K562 (cell line): ENCODE data around the gene HOXB8. TPM values are rescaled to one million over a fixed set of nuclear protein-coding genes. Genes with fewer than 3 reads are reported as not detected.

Source experiments
- CSDE1 ChIP-seq, 2 experiments: fragments of 450-650 bp; IDR thresholded peaks; 2 replicates each; pipeline ENCODE4 v1.6.1; 2016; ENCODE audit warnings: mild to moderate bottlenecking in 1 of 2
- DPF2 ChIP-seq: fragments of 450-650 bp; IDR thresholded peaks from 2 replicates; pipeline ENCODE4 v1.6.1; 2016
- GABPB1 ChIP-seq: sonication (generic); formaldehyde crosslinking; IDR thresholded peaks from 2 replicates; pipeline ENCODE4 v1.8.0; 2022; ENCODE audit warnings: mild to moderate bottlenecking, missing genetic modification reagents
- HDGF ChIP-seq: fragments of 450-650 bp; IDR thresholded peaks from 2 replicates; pipeline ENCODE4 v1.6.1; 2016
- KDM1A ChIP-seq, 2 experiments: fragments of 450-650 bp; IDR thresholded peaks; 2 replicates each; pipeline ENCODE4 v1.6.1; 2016; ENCODE audit warnings: mild to moderate bottlenecking in 2 of 2
- LEF1 ChIP-seq: fragments of 450-650 bp; IDR thresholded peaks from 2 replicates; pipeline ENCODE4 v1.6.1; 2016; ENCODE audit warnings: mild to moderate bottlenecking
- NFE2L1 ChIP-seq: fragments of 450-650 bp; IDR thresholded peaks from 2 replicates; pipeline ENCODE4 v1.6.1; 2016; ENCODE audit warnings: missing genetic modification characterization, low read depth, mild to moderate bottlenecking, missing compliant biosample characterization, moderate library complexity, borderline replicate concordance
- POLR2A ChIP-seq: fragments of 450-650 bp; conservative IDR thresholded peaks from 2 replicates; pipeline ENCODE4 v1.6.1; 2016
- SIN3B ChIP-seq: fragments of 450-650 bp; IDR thresholded peaks from 2 replicates; pipeline ENCODE4 v1.6.1; 2017; ENCODE audit warnings: low read depth, mild to moderate bottlenecking, moderate library complexity
- SMARCB1 ChIP-seq: IDR thresholded peaks from 2 replicates; pipeline ENCODE4 v1.6.1; 2011; ENCODE audit warnings: improper control_type of control experiment, low read depth; ENCODE audit not compliant: insufficient read length
- TBP ChIP-seq: optimal IDR thresholded peaks from 2 replicates; pipeline ENCODE3; 2011; ENCODE audit warnings: low read depth, low read length, improper control_type of control experiment
- ZNF445 ChIP-seq: fragments of 250-450 bp; sonication (Bioruptor Pico); IDR thresholded peaks from 2 replicates; pipeline ENCODE4 v1.4.0; 2020; ENCODE audit warnings: low read depth, mild to moderate bottlenecking, moderate library complexity
- polyA plus RNA-seq, 8 experiments: library from polyadenylated mRNA; depleted of rRNA in 4 of 8; stranded (reverse) in 5 of 8; unstranded in 3 of 8; fragments of >200 nt; fragmentation: Nextera tagmentation in 2 of 8; fragmentation: Illumina TruSeq in 1 of 8; extraction: Ambion mirVana in 2 of 8; extraction: Trizol in 1 of 8; gene quantifications; 2 replicates each; pipeline versions ENCODE4 v1.2.1 to v1.2.3, GENCODE V29; 2011 to 2014; ENCODE audit warnings: inconsistent platforms in 1 of 8, missing spikeins in 1 of 8
- total RNA-seq, 7 experiments: library from RNA; depleted of rRNA in 6 of 7; stranded (reverse); fragments of >200 nt in 6 of 7; fragmentation: Illumina TruSeq in 2 of 7; extraction: Trizol in 2 of 7; gene quantifications; 2 replicates each; pipeline versions ENCODE4 v1.2.1 to v1.2.3, GENCODE V29; 2011 to 2021; ENCODE audit warnings: low replicate concordance in 1 of 7
- TF ChIP-seq, protein P1 (sequence below): fragments of 450-650 bp; IDR thresholded peaks from 2 replicates; pipeline ENCODE4 v1.6.1; 2016; ENCODE audit warnings: low read depth
- TF ChIP-seq, protein P2 (sequence below): fragments of 250-450 bp; sonication (Bioruptor Pico); IDR thresholded peaks from 2 replicates; pipeline ENCODE4 v1.4.0; 2020; ENCODE audit warnings: mild to moderate bottlenecking
- TF ChIP-seq, protein P3 (sequence below): fragments of 450-650 bp; IDR thresholded peaks from 2 replicates; pipeline ENCODE4 v1.6.1; 2016
- TF ChIP-seq, protein P4 (sequence below): fragments of 250-450 bp; sonication (Bioruptor Pico); IDR thresholded peaks from 2 replicates; pipeline ENCODE4 v1.4.0; 2020; ENCODE audit warnings: mild to moderate bottlenecking, moderate library complexity, borderline replicate concordance

HOXB8 gene
- total and polyA plus RNA-seq, 9 of the 15 experiments (the other 6 are each of a cell fraction or from before 2014, with no cell fraction given), result 0.52 to 23.8 (median 3.6) TPM

DNA sequence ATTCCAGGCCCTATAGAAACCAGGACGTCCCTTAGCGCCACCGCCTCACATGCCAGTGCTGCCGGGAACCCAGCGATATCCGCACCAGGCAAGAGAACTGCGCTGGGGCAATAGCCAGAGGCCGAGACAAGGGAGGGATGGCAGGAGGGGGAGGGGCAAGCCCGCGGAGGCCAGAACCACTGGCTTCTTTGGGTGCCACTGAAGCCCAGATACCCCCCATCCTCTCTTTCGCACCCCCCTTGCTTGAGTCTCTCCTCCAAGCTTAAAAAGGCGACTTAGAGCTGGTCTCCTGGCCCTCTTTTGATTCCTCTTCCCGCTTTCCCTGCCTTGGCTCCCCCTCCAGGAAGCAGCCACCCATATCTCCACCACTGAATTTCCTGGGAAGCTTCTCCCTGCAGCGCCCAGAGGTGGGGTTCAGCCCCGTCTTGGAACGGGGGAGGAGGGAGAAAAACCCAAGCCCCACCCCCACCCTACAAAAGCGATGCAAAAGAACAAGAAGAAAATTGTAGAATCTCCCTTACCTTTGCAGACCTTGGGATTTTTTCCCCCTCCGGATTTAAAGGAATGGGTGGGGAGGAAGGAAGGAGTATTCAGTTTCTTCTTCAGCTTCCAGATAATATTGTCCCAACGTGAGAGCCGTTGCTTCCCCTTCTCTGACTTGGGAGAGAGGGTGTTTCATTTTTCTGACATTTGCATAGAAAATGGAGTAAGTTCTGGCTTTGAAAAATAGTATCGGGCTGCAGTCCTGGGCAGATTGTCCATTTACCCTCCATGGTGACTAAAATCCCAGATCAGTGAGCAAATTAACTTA, 10.9 kb downstream of the HOXB8 start (continued):
- TF ChIP-seq, protein P1, sequence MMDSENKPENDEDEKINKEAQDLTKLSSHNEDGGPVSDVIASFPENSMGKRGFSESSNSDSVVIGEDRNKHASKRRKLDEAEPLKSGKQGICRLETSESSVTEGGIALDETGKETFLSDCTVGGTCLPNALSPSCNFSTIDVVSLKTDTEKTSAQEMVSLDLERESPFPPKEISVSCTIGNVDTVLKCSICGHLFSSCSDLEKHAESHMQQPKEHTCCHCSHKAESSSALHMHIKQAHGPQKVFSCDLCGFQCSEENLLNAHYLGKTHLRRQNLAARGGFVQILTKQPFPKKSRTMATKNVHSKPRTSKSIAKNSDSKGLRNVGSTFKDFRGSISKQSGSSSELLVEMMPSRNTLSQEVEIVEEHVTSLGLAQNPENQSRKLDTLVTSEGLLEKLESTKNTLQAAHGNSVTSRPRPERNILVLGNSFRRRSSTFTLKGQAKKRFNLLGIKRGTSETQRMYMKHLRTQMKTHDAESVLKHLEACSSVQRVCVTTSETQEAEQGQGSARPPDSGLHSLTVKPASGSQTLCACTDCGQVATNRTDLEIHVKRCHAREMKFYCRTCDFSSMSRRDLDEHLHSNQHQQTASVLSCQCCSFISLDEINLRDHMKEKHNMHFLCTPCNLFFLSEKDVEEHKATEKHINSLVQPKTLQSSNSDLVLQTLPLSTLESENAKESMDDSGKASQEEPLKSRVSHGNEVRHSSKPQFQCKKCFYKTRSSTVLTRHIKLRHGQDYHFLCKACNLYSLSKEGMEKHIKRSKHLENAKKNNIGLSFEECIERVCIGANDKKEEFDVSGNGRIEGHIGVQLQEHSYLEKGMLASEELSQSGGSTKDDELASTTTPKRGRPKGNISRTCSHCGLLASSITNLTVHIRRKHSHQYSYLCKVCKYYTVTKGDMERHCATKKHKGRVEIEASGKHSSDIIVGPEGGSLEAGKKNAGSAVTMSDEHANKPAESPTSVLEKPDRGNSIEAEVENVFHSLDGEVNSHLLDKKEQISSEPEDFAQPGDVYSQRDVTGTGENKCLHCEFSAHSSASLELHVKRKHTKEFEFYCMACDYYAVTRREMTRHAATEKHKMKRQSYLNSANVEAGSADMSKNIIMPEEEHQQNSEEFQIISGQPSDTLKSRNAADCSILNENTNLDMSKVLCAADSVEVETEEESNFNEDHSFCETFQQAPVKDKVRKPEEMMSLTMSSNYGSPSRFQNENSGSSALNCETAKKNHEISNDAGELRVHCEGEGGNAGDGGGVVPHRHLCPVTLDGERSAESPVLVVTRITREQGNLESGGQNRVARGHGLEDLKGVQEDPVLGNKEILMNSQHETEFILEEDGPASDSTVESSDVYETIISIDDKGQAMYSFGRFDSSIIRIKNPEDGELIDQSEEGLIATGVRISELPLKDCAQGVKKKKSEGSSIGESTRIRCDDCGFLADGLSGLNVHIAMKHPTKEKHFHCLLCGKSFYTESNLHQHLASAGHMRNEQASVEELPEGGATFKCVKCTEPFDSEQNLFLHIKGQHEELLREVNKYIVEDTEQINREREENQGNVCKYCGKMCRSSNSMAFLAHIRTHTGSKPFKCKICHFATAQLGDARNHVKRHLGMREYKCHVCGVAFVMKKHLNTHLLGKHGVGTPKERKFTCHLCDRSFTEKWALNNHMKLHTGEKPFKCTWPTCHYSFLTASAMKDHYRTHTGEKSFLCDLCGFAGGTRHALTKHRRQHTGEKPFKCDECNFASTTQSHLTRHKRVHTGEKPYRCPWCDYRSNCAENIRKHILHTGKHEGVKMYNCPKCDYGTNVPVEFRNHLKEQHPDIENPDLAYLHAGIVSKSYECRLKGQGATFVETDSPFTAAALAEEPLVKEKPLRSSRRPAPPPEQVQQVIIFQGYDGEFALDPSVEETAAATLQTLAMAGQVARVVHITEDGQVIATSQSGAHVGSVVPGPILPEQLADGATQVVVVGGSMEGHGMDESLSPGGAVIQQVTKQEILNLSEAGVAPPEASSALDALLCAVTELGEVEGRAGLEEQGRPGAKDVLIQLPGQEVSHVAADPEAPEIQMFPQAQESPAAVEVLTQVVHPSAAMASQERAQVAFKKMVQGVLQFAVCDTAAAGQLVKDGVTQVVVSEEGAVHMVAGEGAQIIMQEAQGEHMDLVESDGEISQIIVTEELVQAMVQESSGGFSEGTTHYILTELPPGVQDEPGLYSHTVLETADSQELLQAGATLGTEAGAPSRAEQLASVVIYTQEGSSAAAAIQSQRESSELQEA, result peak; percentile 69
- TF ChIP-seq NFE2L1 (tag), result no peak
- TF ChIP-seq POLR2A, result no peak
- TF ChIP-seq, protein P2, sequence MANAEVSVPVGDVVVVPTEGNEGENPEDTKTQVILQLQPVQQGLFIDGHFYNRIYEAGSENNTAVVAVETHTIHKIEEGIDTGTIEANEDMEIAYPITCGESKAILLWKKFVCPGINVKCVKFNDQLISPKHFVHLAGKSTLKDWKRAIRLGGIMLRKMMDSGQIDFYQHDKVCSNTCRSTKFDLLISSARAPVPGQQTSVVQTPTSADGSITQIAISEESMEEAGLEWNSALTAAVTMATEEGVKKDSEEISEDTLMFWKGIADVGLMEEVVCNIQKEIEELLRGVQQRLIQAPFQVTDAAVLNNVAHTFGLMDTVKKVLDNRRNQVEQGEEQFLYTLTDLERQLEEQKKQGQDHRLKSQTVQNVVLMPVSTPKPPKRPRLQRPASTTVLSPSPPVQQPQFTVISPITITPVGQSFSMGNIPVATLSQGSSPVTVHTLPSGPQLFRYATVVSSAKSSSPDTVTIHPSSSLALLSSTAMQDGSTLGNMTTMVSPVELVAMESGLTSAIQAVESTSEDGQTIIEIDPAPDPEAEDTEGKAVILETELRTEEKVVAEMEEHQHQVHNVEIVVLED (CRISPR knock-in tag), result no peak
- TF ChIP-seq CSDE1 (IDR thresholded peaks at IDR 0.05), result no peak
- TF ChIP-seq DPF2, result no peak
- TF ChIP-seq TBP, result peak; percentile 29
- no peak for TF ChIP-seq GABPB1 (CRISPR knock-in tag)
- TF ChIP-seq LEF1, result no peak
- TF ChIP-seq, protein P3, sequence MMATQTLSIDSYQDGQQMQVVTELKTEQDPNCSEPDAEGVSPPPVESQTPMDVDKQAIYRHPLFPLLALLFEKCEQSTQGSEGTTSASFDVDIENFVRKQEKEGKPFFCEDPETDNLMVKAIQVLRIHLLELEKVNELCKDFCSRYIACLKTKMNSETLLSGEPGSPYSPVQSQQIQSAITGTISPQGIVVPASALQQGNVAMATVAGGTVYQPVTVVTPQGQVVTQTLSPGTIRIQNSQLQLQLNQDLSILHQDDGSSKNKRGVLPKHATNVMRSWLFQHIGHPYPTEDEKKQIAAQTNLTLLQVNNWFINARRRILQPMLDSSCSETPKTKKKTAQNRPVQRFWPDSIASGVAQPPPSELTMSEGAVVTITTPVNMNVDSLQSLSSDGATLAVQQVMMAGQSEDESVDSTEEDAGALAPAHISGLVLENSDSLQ, result no peak
- TF ChIP-seq SIN3B, result no peak
- no peak for TF ChIP-seq ZNF445 (CRISPR knock-in tag)
- no peak for TF ChIP-seq HDGF
- TF ChIP-seq, protein P4, sequence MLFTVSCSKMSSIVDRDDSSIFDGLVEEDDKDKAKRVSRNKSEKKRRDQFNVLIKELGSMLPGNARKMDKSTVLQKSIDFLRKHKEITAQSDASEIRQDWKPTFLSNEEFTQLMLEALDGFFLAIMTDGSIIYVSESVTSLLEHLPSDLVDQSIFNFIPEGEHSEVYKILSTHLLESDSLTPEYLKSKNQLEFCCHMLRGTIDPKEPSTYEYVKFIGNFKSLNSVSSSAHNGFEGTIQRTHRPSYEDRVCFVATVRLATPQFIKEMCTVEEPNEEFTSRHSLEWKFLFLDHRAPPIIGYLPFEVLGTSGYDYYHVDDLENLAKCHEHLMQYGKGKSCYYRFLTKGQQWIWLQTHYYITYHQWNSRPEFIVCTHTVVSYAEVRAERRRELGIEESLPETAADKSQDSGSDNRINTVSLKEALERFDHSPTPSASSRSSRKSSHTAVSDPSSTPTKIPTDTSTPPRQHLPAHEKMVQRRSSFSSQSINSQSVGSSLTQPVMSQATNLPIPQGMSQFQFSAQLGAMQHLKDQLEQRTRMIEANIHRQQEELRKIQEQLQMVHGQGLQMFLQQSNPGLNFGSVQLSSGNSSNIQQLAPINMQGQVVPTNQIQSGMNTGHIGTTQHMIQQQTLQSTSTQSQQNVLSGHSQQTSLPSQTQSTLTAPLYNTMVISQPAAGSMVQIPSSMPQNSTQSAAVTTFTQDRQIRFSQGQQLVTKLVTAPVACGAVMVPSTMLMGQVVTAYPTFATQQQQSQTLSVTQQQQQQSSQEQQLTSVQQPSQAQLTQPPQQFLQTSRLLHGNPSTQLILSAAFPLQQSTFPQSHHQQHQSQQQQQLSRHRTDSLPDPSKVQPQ, result no peak
- no peak for TF ChIP-seq KDM1A (IDR thresholded peaks at IDR 0.05)
- peak; percentile 38 for TF ChIP-seq SMARCB1
